Measurements from ENCODE around the gene AK5.

DNA sequence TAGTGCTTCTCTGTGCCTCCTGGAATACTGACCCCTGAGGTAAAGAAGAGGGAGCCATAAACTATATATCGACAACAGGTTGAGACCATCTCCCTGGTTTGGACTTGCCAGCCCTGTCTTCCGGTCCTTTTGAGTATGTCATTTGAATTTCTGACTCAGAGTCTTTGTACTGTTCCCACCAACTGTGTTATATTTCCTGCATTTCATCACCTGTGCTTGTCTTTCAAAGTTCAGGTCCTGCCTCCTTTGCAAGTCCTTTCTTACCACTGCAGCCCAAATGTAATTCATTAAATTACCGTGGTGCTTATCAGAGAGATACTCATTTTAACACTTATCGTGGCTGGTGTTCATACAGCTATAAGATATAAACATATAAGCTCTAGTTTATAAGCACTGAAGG, 10.7 kb downstream of the AK5 start:
- no peak for TF ChIP-seq POLR2G (IDR thresholded peaks at IDR 0.05; ENCODE audit: low read depth, low read length)
- TF ChIP-seq NBN (conservative IDR thresholded peaks at IDR 0.05) = no peak
- no peak for TF ChIP-seq ETV5 (CRISPR knock-in tag; IDR thresholded peaks at IDR 0.05; ENCODE audit: borderline replicate concordance)
- TF ChIP-seq, protein P1, sequence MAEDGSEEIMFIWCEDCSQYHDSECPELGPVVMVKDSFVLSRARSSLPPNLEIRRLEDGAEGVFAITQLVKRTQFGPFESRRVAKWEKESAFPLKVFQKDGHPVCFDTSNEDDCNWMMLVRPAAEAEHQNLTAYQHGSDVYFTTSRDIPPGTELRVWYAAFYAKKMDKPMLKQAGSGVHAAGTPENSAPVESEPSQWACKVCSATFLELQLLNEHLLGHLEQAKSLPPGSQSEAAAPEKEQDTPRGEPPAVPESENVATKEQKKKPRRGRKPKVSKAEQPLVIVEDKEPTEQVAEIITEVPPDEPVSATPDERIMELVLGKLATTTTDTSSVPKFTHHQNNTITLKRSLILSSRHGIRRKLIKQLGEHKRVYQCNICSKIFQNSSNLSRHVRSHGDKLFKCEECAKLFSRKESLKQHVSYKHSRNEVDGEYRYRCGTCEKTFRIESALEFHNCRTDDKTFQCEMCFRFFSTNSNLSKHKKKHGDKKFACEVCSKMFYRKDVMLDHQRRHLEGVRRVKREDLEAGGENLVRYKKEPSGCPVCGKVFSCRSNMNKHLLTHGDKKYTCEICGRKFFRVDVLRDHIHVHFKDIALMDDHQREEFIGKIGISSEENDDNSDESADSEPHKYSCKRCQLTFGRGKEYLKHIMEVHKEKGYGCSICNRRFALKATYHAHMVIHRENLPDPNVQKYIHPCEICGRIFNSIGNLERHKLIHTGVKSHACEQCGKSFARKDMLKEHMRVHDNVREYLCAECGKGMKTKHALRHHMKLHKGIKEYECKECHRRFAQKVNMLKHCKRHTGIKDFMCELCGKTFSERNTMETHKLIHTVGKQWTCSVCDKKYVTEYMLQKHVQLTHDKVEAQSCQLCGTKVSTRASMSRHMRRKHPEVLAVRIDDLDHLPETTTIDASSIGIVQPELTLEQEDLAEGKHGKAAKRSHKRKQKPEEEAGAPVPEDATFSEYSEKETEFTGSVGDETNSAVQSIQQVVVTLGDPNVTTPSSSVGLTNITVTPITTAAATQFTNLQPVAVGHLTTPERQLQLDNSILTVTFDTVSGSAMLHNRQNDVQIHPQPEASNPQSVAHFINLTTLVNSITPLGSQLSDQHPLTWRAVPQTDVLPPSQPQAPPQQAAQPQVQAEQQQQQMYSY (CRISPR knock-in tag; IDR thresholded peaks at IDR 0.05) = no peak
- no peak for TF ChIP-seq KDM1A (CRISPR knock-in tag; IDR thresholded peaks at IDR 0.05)
- no peak for TF ChIP-seq ZNF747 (CRISPR knock-in tag; IDR thresholded peaks at IDR 0.05; ENCODE audit: borderline replicate concordance)
- TF ChIP-seq FOSL1 (CRISPR knock-in tag; IDR thresholded peaks at IDR 0.05; ENCODE audit: borderline replicate concordance) = no peak
- TF ChIP-seq RFX1 (IDR thresholded peaks at IDR 0.05) = no peak
- no peak for TF ChIP-seq ZBTB21 (CRISPR knock-in tag; IDR thresholded peaks at IDR 0.05)
